ENCODE measurements around the gene ITIH4.

DNA sequence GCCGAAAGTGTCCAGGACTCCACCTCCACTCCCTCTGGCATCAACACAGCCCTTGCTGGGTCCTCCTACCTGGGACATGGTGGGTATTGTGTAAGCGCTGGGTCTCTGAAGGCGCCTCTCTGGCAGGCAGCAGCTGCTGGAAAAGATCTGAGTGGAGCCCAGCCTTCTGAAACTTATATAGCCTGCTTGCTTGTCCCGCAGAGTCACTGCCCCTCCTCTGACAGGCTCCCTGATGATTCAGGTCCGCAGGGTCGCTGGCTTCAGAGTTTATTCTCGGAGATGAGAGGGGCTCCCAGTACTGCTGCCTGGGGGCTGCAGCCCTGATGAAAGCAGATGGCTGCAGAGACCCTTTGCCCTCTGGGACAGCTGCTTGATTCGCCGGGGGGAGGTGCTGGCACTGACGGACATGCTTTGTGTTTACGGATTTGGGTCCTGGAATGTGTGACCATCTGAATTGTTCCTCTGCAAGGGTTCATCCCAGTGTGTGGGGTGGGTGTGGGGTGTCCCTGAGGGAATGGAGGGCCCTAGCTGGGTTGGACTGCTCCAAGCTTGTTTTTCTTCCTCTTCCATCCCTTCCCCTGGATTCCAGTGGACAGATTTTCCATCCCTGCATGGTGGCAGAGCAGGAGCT, 4.5 kb upstream of the ITIH4 start, which contains the start of gene MUSTN1:
- TF ChIP-seq, protein P1, sequence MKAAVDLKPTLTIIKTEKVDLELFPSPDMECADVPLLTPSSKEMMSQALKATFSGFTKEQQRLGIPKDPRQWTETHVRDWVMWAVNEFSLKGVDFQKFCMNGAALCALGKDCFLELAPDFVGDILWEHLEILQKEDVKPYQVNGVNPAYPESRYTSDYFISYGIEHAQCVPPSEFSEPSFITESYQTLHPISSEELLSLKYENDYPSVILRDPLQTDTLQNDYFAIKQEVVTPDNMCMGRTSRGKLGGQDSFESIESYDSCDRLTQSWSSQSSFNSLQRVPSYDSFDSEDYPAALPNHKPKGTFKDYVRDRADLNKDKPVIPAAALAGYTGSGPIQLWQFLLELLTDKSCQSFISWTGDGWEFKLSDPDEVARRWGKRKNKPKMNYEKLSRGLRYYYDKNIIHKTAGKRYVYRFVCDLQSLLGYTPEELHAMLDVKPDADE (CRISPR knock-in tag; IDR thresholded peaks at IDR 0.05), result no peak
- TF ChIP-seq ZNF20 (CRISPR knock-in tag; IDR thresholded peaks at IDR 0.05) (no peak), ZFP36L1 (CRISPR knock-in tag; IDR thresholded peaks at IDR 0.05) (no peak), TAF1 (CRISPR knock-in tag; IDR thresholded peaks at IDR 0.05) (no peak)
- TF ChIP-seq, protein P2, sequence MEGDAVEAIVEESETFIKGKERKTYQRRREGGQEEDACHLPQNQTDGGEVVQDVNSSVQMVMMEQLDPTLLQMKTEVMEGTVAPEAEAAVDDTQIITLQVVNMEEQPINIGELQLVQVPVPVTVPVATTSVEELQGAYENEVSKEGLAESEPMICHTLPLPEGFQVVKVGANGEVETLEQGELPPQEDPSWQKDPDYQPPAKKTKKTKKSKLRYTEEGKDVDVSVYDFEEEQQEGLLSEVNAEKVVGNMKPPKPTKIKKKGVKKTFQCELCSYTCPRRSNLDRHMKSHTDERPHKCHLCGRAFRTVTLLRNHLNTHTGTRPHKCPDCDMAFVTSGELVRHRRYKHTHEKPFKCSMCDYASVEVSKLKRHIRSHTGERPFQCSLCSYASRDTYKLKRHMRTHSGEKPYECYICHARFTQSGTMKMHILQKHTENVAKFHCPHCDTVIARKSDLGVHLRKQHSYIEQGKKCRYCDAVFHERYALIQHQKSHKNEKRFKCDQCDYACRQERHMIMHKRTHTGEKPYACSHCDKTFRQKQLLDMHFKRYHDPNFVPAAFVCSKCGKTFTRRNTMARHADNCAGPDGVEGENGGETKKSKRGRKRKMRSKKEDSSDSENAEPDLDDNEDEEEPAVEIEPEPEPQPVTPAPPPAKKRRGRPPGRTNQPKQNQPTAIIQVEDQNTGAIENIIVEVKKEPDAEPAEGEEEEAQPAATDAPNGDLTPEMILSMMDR (CRISPR knock-in tag; IDR thresholded peaks at IDR 0.05), result no peak

Data from HepG2 (cell line).